HG02678 (cell line): ENCODE data around the gene RB1.

Experiments
- ATAC-seq: cut with Tn5 transposase; IDR thresholded peaks from one replicate; pipeline ENCODE4 v1.9.1; 2021; ENCODE audit warnings: mild to moderate bottlenecking, moderate library complexity; ENCODE audit not compliant: unreplicated experiment

Gene RB1

DNA sequence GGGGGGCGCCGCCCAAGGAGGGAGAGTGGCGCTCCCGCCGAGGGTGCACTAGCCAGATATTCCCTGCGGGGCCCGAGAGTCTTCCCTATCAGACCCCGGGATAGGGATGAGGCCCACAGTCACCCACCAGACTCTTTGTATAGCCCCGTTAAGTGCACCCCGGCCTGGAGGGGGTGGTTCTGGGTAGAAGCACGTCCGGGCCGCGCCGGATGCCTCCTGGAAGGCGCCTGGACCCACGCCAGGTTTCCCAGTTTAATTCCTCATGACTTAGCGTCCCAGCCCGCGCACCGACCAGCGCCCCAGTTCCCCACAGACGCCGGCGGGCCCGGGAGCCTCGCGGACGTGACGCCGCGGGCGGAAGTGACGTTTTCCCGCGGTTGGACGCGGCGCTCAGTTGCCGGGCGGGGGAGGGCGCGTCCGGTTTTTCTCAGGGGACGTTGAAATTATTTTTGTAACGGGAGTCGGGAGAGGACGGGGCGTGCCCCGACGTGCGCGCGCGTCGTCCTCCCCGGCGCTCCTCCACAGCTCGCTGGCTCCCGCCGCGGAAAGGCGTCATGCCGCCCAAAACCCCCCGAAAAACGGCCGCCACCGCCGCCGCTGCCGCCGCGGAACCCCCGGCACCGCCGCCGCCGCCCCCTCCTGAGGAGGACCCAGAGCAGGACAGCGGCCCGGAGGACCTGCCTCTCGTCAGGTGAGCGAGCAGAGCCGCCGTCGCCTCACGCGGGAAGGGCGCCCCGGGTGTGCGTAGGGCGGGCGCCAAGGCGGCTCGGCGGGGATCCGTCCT lies at the start of gene RB1:
RB1 (plus strand) TSS at position 393 of the 784 bp plus-strand sequence; CDS start at position 555, 162 bp downstream.
- ATAC-seq = peak; percentile 77

DNA sequence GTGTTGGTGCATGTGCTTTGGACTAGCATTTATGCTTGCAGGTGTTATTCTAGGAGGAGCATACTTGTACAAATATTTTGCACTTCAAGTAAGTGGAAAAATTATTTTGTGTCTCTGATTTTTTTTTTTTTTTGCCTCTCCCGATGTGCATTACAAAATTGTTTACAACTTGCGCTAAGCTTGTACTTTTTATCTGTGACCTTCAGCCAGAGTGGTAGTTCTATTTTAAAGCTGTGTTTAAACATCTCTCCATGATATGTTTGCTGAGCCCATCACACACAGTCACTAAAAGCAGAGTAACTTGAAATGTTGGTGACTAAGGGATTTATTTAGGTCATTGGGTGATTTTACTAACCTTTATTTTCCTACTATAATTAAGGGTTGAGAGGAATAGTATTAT lies 49.7 kb upstream of the RB1 start:
- no peak for ATAC-seq

- ATAC-seq = no peak
Measured at GRCh38 chr13:48255090-48255489, 48.5 kb upstream of the RB1 start.

GRCh38 chr13:48255954-48256353 lies 47.6 kb upstream of the RB1 start:
- no peak for ATAC-seq

GRCh38 chr13:48258002-48258401 lies 45.5 kb upstream of the RB1 start:
- no peak for ATAC-seq

DNA sequence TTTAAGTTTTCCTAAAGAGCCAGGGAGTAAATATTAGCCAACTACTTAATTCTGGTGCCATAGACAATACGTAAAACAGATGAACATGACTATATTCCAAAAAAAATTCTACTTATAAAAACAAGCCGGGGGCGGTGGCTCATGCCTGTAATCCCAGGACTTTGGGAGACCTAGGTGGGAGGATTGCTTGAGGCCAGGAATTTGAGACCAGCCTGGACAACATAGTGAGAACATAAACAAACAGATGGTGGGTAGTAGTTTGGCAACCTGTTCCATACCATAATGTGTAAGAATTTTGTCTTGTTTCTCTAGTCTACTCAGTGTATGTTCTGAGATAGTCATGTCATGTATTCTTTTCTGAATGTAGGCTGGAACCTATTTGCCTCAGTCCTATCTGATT lies 45.1 kb upstream of the RB1 start:
- ATAC-seq = no peak

DNA sequence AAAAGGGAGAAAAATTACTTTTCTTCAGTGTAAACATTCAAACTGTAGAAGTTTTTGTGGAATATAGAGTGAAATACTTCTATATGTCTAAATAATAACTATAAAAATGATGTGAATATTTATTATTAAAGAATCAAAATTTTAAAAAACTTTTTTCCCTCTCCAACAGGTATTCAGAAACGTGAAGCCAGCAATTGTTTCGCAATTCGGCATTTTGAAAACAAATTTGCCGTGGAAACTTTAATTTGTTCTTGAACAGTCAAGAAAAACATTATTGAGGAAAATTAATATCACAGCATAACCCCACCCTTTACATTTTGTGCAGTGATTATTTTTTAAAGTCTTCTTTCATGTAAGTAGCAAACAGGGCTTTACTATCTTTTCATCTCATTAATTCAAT lies 42.6 kb upstream of the RB1 start:
- ATAC-seq = no peak

GRCh38 chr13:48263196-48263595 lies 40.4 kb upstream of the RB1 start:
- ATAC-seq = no peak

DNA sequence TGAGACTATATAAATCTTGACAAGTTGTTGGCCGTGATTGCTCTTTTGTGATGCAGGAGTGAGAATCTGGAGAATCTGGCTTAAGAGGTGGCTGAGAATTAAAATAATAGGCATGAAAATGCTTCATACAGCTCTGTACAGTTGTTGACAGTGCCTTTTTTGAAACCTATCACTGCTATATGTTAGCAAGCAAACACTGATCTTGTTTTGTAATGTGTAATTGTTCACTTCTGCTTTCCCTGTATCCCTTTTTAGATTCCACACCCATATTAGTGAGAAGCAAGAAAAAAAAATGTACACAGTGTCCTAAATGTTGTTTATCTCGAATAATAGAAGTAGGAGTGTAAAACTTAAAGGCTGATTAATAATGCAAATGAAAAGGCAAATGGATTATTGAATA lies 39.5 kb upstream of the RB1 start:
- ATAC-seq = no peak

DNA sequence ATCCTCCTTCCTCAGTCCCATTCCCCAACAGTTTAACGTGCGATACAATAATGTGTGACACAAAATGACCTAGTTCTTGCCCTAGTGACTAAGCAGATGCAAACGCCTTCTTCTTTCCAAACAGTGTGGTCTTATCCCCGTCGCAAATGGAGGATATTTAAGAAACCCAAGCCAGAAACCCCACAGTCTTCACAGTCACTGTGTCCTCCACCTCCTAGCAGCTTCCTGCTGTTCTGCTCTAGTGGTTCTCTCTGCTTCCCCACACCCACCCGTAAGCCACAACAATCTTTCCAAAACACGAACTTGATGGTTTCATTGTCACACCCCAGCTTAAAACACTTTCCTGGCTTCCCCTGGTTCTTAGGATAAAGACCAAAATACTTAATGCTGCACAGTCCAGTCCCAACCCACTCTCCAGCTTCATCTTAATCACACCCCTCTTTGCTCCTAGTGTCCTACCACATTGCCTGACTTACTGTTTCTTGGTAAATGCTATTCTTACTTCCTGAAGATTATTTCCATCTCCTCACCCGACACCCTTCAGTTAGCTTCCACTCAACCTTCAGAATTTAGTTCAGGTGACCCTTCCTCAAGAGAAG lies 38.2 kb upstream of the RB1 start:
- ATAC-seq = peak; percentile 76

DNA sequence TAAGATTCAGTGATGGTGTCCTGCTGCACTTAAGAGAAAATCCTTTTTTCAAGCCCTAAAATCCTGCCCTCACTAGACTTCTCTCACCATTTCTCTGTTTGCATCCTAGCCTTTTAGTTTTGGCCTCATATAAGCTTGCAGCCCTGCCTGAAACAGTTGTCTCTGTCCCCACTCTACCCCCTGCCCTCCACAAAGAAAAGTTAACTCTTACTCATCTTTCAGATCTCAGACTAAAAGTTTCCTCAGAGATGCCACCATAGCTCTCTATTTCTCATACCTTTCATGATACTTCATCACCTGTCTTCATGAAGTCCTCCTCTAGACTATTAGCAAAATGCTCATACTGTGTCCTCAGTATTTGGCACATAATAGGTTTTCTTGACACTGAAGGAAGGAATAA lies 37.4 kb upstream of the RB1 start:
- no peak for ATAC-seq

- ATAC-seq = no peak
Measured at GRCh38 chr13:48266701-48267639, 36.6 kb upstream of the RB1 start.

DNA sequence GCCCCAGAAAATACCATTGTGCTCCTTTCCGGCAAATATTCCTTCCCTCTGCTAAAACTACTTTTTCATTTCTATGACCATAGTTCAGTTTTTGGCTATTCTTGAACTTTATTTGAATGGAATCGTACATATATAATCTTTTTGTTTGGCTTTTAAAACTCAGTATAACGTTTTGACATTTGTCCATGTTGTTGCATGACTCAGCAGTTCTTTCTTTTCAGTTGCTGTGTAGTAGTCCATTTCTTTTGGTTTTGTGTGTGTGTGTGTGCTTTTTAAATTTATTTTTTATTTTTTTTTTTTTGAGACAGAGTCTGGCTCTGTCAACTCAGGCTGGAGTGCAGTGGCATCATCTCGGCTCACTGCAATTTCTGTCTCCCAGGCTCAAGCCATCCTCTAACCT lies 35.5 kb upstream of the RB1 start:
- ATAC-seq = no peak

DNA sequence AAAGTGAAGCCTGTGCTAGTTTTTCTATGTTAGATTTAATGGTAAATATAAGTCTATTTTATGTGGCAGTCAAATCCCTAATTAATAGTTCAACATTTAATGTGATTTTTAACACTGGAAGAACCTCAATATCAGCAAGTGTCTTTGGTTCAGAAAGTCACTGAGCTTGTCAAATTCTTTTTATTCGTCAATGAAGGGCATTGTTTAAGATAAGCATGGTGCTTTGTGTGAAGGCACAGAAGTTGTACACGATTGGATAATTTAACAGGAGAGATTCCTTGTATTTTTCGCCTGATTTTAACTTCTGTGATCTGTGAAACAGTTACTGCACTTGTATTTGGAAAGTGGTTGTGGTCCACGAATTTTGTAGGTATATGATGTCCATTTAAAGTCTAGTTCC lies 30.2 kb upstream of the RB1 start:
- ATAC-seq = no peak

GRCh38 chr13:48275507-48275906 lies 28.0 kb upstream of the RB1 start:
- no peak for ATAC-seq

GRCh38 chr13:48278806-48279205 lies 24.7 kb upstream of the RB1 start:
- ATAC-seq = no peak

DNA sequence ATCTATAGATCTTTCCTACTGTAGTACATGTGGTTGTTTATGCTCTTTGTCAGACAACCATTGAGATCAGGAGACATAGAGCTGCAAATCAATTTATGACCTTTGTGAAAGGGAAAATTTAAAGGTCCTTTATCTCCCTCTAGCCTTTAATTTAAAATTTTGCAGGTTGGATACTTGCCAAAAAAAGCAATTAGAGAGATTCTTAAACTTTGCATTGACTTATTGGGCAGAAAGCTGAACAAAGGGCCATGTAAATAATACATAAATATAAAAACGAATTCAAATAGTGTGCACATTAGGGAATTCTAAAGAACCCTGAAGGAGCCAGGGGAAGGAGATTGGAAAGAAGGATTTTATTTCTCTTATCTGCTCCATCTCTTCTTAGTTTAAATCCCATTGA lies 22.0 kb upstream of the RB1 start:
- ATAC-seq = no peak

DNA sequence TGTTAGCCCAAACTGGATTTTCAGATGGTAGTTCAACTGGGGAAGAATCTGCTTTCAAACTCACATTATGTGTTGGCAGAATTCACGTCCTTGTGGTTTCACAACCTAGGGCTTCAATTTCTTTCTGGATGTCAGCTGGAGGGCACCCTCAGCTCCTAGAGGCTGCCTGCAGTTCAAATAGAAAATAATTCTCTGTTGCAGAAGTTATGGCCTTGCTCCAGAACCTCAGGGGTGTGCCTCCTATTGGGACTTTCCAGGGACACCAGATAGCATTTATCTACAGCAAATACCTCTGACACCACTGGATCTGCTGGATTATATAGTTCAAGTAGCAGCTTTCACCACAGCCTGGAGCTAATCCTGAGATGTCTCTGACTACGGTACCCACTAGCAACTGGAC lies 11.8 kb upstream of the RB1 start:
- no peak for ATAC-seq

GRCh38 chr13:48292650-48293049 lies 10.9 kb upstream of the RB1 start:
- no peak for ATAC-seq

DNA sequence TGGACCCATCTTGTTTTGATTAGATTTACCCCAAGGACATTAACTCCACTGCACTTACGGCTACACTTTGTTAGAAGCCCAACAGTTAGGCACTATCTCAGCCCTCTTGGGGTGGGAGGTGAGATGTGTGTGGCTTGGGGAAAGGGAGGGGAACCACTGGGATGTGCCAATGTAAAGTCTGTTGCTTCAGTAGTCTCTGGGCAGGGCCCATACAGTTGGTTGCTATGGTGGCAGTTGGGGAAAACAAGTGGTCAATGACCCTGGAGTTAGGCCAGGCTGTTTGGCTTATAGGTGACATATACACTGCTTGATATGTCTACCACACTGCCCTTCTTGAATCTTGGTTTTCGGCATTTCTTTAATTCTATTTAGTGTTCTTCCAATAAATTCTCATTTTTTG lies 8.9 kb upstream of the RB1 start:
- no peak for ATAC-seq

DNA sequence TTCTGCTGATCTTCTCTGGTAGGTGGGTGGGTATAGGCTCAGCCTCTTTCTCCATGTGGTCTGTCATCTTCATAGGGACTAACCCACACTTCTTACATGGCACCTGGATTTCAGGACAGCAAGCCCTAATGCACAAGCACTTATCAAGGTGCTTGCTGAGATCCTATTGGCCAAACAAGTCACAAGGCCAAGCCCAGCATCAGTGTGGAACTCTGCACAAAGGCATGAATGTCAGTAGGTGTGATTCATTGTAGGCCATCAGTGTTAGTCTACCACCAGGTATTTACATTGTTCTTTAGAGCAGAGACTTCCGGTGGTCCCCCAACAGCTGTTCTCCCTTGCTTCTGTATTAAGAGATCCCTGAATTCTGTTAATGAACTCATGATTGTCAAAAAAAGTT lies 8.3 kb upstream of the RB1 start:
- ATAC-seq = no peak

DNA sequence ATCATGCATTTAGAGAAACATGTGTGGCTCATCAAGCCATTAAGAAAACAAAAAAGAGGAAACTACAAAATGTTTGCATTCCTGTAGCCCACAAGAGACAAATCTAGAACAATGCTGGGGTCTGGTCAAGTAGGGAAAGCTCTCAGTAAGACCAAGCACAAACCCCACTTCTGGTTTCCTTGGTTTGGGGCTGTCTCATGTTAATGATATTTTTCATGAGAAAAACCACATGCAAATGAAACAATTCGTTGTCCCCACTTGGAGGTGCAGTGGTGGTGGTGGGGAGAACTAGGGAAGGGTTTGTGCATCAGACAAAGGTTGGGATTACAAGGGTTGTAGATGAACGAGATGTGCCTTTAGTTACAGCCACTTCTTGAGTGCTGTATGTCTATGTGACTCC lies 7.0 kb upstream of the RB1 start:
- ATAC-seq = peak; percentile 52
